B cell (primary cell): ENCODE measurements around the gene PLCD1. TPM values are rescaled to one million over a fixed set of nuclear protein-coding genes. Genes with fewer than 3 reads are reported as not detected.
"Not testable (repeated sequence)": the region's sequence is repeated elsewhere in the genome, so short reads cannot be mapped to it uniquely, and the experiment has no call there.

Experiments
- ATAC-seq: fragments of 200-7000 bp; cut with Tn5 transposase; one replicate; pipeline ENCODE4 v1.10.0; 2021; ENCODE audit warnings: low read depth, mild to moderate bottlenecking, moderate number of reproducible peaks, moderate library complexity
- CTCF ChIA-PET: fragments of 350-600 bp; sonication (Branson Sonifier 250); formaldehyde crosslinking; loops from one replicate; lab custom pipeline; 2021; ENCODE audit warnings: antibody characterized with exemption, inconsistent platforms; lab: Charles Lee
- POLR2A ChIA-PET: fragments of 350-600 bp; sonication (Branson Sonifier 250); formaldehyde crosslinking; loops from one replicate; lab custom pipeline; 2021; ENCODE audit warnings: antibody characterized with exemption; lab: Charles Lee
- DNase-seq: peaks from one replicate; pipeline ENCODE4 v3.0.0; 2013
- H2AFZ ChIP-seq: 2 replicates; pipeline ENCODE4 v1.6.1; 2012; ENCODE audit warnings: mild to moderate bottlenecking, low read depth, low read length; ENCODE audit not compliant: insufficient read depth, poor library complexity, severe bottlenecking
- H3K27ac ChIP-seq, 2 donors: 1 replicate in 1 of 2; 2 replicates in 1 of 2; pipeline ENCODE4 v1.5.1; 2012 to 2013; ENCODE audit warnings: low read length in 2 of 2, mild to moderate bottlenecking in 2 of 2, moderate library complexity in 1 of 2
- H3K27me3 ChIP-seq, 4 experiments: fragments of 200-600 bp in 1 of 4; sonication (generic) in 1 of 4; replicated peaks in 1 of 4; 1 replicate in 2 of 4; 2 replicates in 2 of 4; pipeline versions ENCODE4 v1.6.1 to v1.7.0; 2013 to 2016; ENCODE audit warnings: low read length in 3 of 4, mild to moderate bottlenecking in 2 of 4, mixed read lengths in 1 of 4, moderate library complexity in 1 of 4; ENCODE audit not compliant: insufficient read depth in 4 of 4, control insufficient read depth in 3 of 4; ENCODE audit errors: control extremely low read depth in 1 of 4
- H3K36me3 ChIP-seq, 2 experiments: replicated peaks in 1 of 2; 1 replicate in 1 of 2; 2 replicates in 1 of 2; pipeline versions ENCODE4 v1.6.1 to v1.7.1; 2013; ENCODE audit warnings: low read length in 1 of 2; ENCODE audit not compliant: insufficient read depth in 2 of 2, control insufficient read depth in 1 of 2; ENCODE audit errors: control extremely low read depth in 1 of 2, extremely low read depth in 1 of 2
- H3K4me1 ChIP-seq, 2 donors: fragments of 200-600 bp in 1 of 2; sonication (generic) in 1 of 2; 1 replicate in 1 of 2; 2 replicates in 1 of 2; pipeline versions ENCODE4 v1.5.1 to v1.6.1; 2013 to 2017; ENCODE audit warnings: low read length in 2 of 2; ENCODE audit not compliant: control insufficient read depth in 2 of 2, insufficient read depth in 2 of 2
- H3K4me2 ChIP-seq: replicated peaks from 2 replicates; pipeline ENCODE3; 2012; ENCODE audit warnings: mild to moderate bottlenecking, low read depth, low read length; ENCODE audit not compliant: poor library complexity, severe bottlenecking
- H3K4me3 ChIP-seq, 5 experiments: fragments of 200-600 bp in 1 of 5; sonication (generic) in 1 of 5; 1 replicate in 3 of 5; 2 replicates in 2 of 5; pipeline versions ENCODE4 v1.5.1 to v1.7.0; 2011 to 2016; ENCODE audit warnings: low read length in 4 of 5, mild to moderate bottlenecking in 4 of 5, low read depth in 2 of 5, control low read depth in 1 of 5, moderate library complexity in 1 of 5; ENCODE audit not compliant: insufficient read depth in 1 of 5; ENCODE audit errors: control extremely low read depth in 1 of 5, extremely low read depth in 1 of 5
- H3K79me2 ChIP-seq: fragments of 200-600 bp; sonication (generic); one replicate; pipeline ENCODE4 v1.6.0; 2016; ENCODE audit warnings: low read length; ENCODE audit not compliant: control insufficient read depth, insufficient read depth
- H3K9ac ChIP-seq: fragments of 200-600 bp; sonication (generic); 2 replicates; pipeline ENCODE4 v1.6.1; 2017; ENCODE audit warnings: mild to moderate bottlenecking, low read length, moderate library complexity
- H3K9me3 ChIP-seq, 3 donors: one replicate each; pipeline versions ENCODE4 v1.6.1 to v1.7.1; 2013; ENCODE audit warnings: low read length in 2 of 3; ENCODE audit not compliant: control insufficient read depth in 2 of 3, insufficient read depth in 1 of 3; ENCODE audit errors: control extremely low read depth in 1 of 3
- H4K20me1 ChIP-seq: 2 replicates; pipeline ENCODE4 v1.6.0; 2012; ENCODE audit warnings: mild to moderate bottlenecking, low read length; ENCODE audit not compliant: insufficient read depth, control insufficient read depth, poor library complexity, severe bottlenecking
- H3K27ac Mint-ChIP-seq: one replicate; pipeline ENCODE4 v1.8.0; 2021; ENCODE audit warnings: mixed read lengths
- H3K27me3 Mint-ChIP-seq: one replicate; pipeline ENCODE4 v1.8.0; 2021; ENCODE audit warnings: mixed read lengths
- H3K4me1 Mint-ChIP-seq: one replicate; pipeline ENCODE4 v1.8.0; 2021; ENCODE audit warnings: mixed read lengths
- H3K4me3 Mint-ChIP-seq: one replicate; pipeline ENCODE4 v1.8.0; 2021; ENCODE audit warnings: mixed read lengths
- H3K9me3 Mint-ChIP-seq: one replicate; pipeline ENCODE4 v1.8.0; 2022; ENCODE audit warnings: mixed read lengths; ENCODE audit not compliant: insufficient read depth
- CTCF ChIP-seq: fragments of 200-600 bp; IDR thresholded peaks from one replicate; pipeline ENCODE4 v1.8.0; 2022; ENCODE audit warnings: antibody characterized with exemption, mild to moderate bottlenecking
- EZH2 ChIP-seq: IDR thresholded peaks from 2 replicates; pipeline ENCODE4 v1.6.1; 2012; ENCODE audit warnings: borderline replicate concordance, low read depth, mild to moderate bottlenecking, moderate library complexity, low read length; ENCODE audit not compliant: insufficient read depth, poor library complexity, severe bottlenecking
- WGBS: methylation state at CpG from one replicate; pipeline ENCODE4 v1.1.5; 2013; ENCODE audit warnings: missing lambda C conversion rate; ENCODE audit not compliant: insufficient coverage; 5-methylcytosine and 5-hydroxymethylcytosine counted together
- intact Hi-C: fragments of 100-400 bp; cut with micrococcal nuclease; formaldehyde crosslinking; loops from one replicate; pipeline ENCODE4 v1.10.0; 2022
- polyA plus RNA-seq: library from polyadenylated mRNA; depleted of rRNA; stranded (reverse); fragments of >200 nt; gene quantifications from 2 replicates; pipeline ENCODE4 v1.2.3, GENCODE V29; 2012
- total RNA-seq, 2 donors: library from RNA; stranded (reverse); fragments of 120-200 nt in 1 of 2; gene quantifications; 1 replicate in 1 of 2; 2 replicates in 1 of 2; pipeline versions ENCODE4 v1.2.3 to v1.2.4, GENCODE V29; 2013 to 2022

Gene PLCD1
- total and polyA plus RNA-seq, 2 donors (not counting 1 experiment from before 2014, with no cell fraction given) = 5.8 to 10.1 TPM

GRCh38 chr3:37989821-37990480 lies 39.5 kb downstream of the PLCD1 start:
- Histone ChIP-seq H4K20me1 (no peaks in the 10 kb centered on the region), H3K27ac (no peak overlapping the region), H3K4me1 (peaks cover 10 to 16% of the 10 kb centered on the region in 2 donors), H3K9ac (no peak overlapping the region), H3K9me3 (no peaks in the 10 kb centered on the region), H3K27me3 (no peaks in the 10 kb centered on the region), H3K79me2 (no peaks in the 10 kb centered on the region), H2AFZ (no peak overlapping the region), H3K36me3 (no peaks in the 10 kb centered on the region), H3K4me3 (no peak overlapping the region), H3K4me2 (no peak overlapping the region)
- ATAC-seq (no peak), DNase-seq (no peak)
- WGBS = 97% methylated on average over 4 of the region's 7 CpGs
- TF ChIP-seq CTCF (no peak), EZH2 (no peak)
- H3K27ac Mint-ChIP-seq = no peak overlapping the region
- no peaks in the 10 kb centered on the region for H3K9me3 Mint-ChIP-seq
- POLR2A ChIA-PET = no interaction called here
- CTCF ChIA-PET = no interaction called here
- H3K4me3 Mint-ChIP-seq = no peak overlapping the region
- peaks cover 17% of the 10 kb centered on the region for H3K4me1 Mint-ChIP-seq
- intact Hi-C loops = no loop called here
- peaks cover 1% of the 10 kb centered on the region for H3K27me3 Mint-ChIP-seq

GRCh38 chr3:37988931-37989525 lies 40.4 kb downstream of the PLCD1 start:
- H3K36me3 ChIP-seq = no peaks in the 10 kb centered on the region
- peaks cover 8% of the 10 kb centered on the region for H3K4me1 Mint-ChIP-seq
- H4K20me1 ChIP-seq = no peaks in the 10 kb centered on the region
- no peak overlapping the region for H3K4me3 Mint-ChIP-seq
- ATAC-seq (no peak), DNase-seq (no peak)
- no peaks in the 10 kb centered on the region for H3K27me3 ChIP-seq
- WGBS = 95% methylated on average over 13 of the region's 15 CpGs
- H3K27ac ChIP-seq = no peak overlapping the region
- intact Hi-C loops = no loop called here
- H3K9me3 Mint-ChIP-seq = no peaks in the 10 kb centered on the region
- no peak overlapping the region for H3K9ac ChIP-seq
- H3K27me3 Mint-ChIP-seq = peaks cover 6% of the 10 kb centered on the region
- TF ChIP-seq EZH2 = no peak
- no peak for TF ChIP-seq CTCF
- H3K79me2 ChIP-seq = no peaks in the 10 kb centered on the region
- H3K4me1 ChIP-seq = peaks cover 5 to 8% of the 10 kb centered on the region in 2 donors
- ChIA-PET POLR2A (no interaction called here), CTCF (interaction anchor here (1.6 kb wide), 1 partner anchor 14 kb away, joined by 6 read pairs; no protein-coding TSS in a partner anchor)
- no peak overlapping the region for H3K4me2 ChIP-seq
- H3K9me3 ChIP-seq = no peaks in the 10 kb centered on the region
- no peak overlapping the region for H2AFZ ChIP-seq
- no peak overlapping the region for H3K4me3 ChIP-seq
- no peak overlapping the region for H3K27ac Mint-ChIP-seq

- H3K9ac ChIP-seq, H2AFZ ChIP-seq, POLR2A ChIA-PET, H3K4me1 Mint-ChIP-seq, H3K27ac Mint-ChIP-seq, H3K4me1 ChIP-seq, H4K20me1 ChIP-seq, H3K4me3 Mint-ChIP-seq, H3K27ac ChIP-seq, H3K27me3 Mint-ChIP-seq, intact Hi-C loops, ATAC-seq, DNase-seq, H3K4me2 ChIP-seq, H3K4me3 ChIP-seq, H3K36me3 ChIP-seq, H3K79me2 ChIP-seq, H3K27me3 ChIP-seq, H3K9me3 Mint-ChIP-seq, H3K9me3 ChIP-seq: not testable (repeated sequence)
- CTCF ChIA-PET = interaction anchor here (1.6 kb wide), 1 partner anchor 13 kb away, joined by 6 read pairs; no protein-coding TSS in a partner anchor
- WGBS = 97% methylated on average over 6 of the region's 10 CpGs
These were observed 41.1 kb downstream of the PLCD1 start for GRCh38 chr3:37988376-37988775.
